ENCODE data around the gene CASK.

CASK gene

GRCh38 chrX:41522081-41522480, 401.3 kb downstream of the CASK start:
- Histone ChIP-seq H3K4me1 (ENCODE audit: control insufficient read depth in 1 of 2, insufficient read depth in 1 of 2, low read depth in 1 of 2, low read length in 1 of 2) (no peaks in the 10 kb centered on the region), H3K27me3 (no peaks in the 10 kb centered on the region)
- TF ChIP-seq CTCF (IDR thresholded peaks at IDR 0.05) = no peak

GRCh38 chrX:41519468-41519867, 403.9 kb downstream of the CASK start:
- Histone ChIP-seq H3K4me3 (ENCODE audit: low read depth in 1 of 2, low read length in 1 of 2) (no peak overlapping the region), H3K9me3 (no peaks in the 10 kb centered on the region), H3K27me3 (no peaks in the 10 kb centered on the region), H3K4me1 (ENCODE audit: control insufficient read depth in 1 of 2, insufficient read depth in 1 of 2, low read depth in 1 of 2, low read length in 1 of 2) (no peaks in the 10 kb centered on the region), H3K36me3 (no peaks in the 10 kb centered on the region), H3K27ac (no peak overlapping the region)
- TF ChIP-seq CTCF (IDR thresholded peaks at IDR 0.05) = no peak

More at GRCh38 chrX:41522081-41522480, 401.3 kb downstream of the CASK start:
- no peak overlapping the region for H3K27ac ChIP-seq
- H3K9me3 ChIP-seq = no peaks in the 10 kb centered on the region
- no peak overlapping the region for H3K4me3 ChIP-seq (ENCODE audit: low read depth in 1 of 2, low read length in 1 of 2)
- H3K36me3 ChIP-seq = no peaks in the 10 kb centered on the region

GRCh38 chrX:41518841-41519220, 404.5 kb downstream of the CASK start:
- H3K4me3 ChIP-seq (ENCODE audit: low read depth in 1 of 2, low read length in 1 of 2) = no peak overlapping the region
- H3K36me3 ChIP-seq = no peaks in the 10 kb centered on the region
- H3K9me3 ChIP-seq = no peaks in the 10 kb centered on the region
- no peak overlapping the region for H3K27ac ChIP-seq
- TF ChIP-seq CTCF (IDR thresholded peaks at IDR 0.05) = no peak
- no peaks in the 10 kb centered on the region for H3K4me1 ChIP-seq (ENCODE audit: control insufficient read depth in 1 of 2, insufficient read depth in 1 of 2, low read depth in 1 of 2, low read length in 1 of 2)
- no peaks in the 10 kb centered on the region for H3K27me3 ChIP-seq

GRCh38 chrX:41518127-41518840, 405.1 kb downstream of the CASK start:
- Histone ChIP-seq H3K4me1 (ENCODE audit: control insufficient read depth in 1 of 2, insufficient read depth in 1 of 2, low read depth in 1 of 2, low read length in 1 of 2) (no peaks in the 10 kb centered on the region), H3K27me3 (no peaks in the 10 kb centered on the region), H3K4me3 (ENCODE audit: low read depth in 1 of 2, low read length in 1 of 2) (no peak overlapping the region), H3K36me3 (no peaks in the 10 kb centered on the region), H3K27ac (no peak overlapping the region), H3K9me3 (no peaks in the 10 kb centered on the region)
- no peak for TF ChIP-seq CTCF (IDR thresholded peaks at IDR 0.05)

GRCh38 chrX:41516999-41517765, 406.2 kb downstream of the CASK start:
- H3K27ac ChIP-seq = no peak overlapping the region
- TF ChIP-seq CTCF (IDR thresholded peaks at IDR 0.05) = no peak
- no peaks in the 10 kb centered on the region for H3K36me3 ChIP-seq
- H3K27me3 ChIP-seq = no peaks in the 10 kb centered on the region
- no peaks in the 10 kb centered on the region for H3K4me1 ChIP-seq (ENCODE audit: control insufficient read depth in 1 of 2, insufficient read depth in 1 of 2, low read depth in 1 of 2, low read length in 1 of 2)
- no peaks in the 10 kb centered on the region for H3K9me3 ChIP-seq
- no peak overlapping the region for H3K4me3 ChIP-seq (ENCODE audit: low read depth in 1 of 2, low read length in 1 of 2)

Data from neutrophil (primary cell).